ENCODE data around the gene AGRN.

- TF ChIP-seq CTCF (IDR thresholded peaks at IDR 0.05) (no peak), POLR2A (IDR thresholded peaks at IDR 0.05) (peak; percentile 39 to 55)
Measured at GRCh38 chr1:1069056-1069710, 49.3 kb downstream of the AGRN start.

Measured in Peyer's patch (tissue), 4 donors.